Measurements from ENCODE around the gene TGFBR3.

DNA sequence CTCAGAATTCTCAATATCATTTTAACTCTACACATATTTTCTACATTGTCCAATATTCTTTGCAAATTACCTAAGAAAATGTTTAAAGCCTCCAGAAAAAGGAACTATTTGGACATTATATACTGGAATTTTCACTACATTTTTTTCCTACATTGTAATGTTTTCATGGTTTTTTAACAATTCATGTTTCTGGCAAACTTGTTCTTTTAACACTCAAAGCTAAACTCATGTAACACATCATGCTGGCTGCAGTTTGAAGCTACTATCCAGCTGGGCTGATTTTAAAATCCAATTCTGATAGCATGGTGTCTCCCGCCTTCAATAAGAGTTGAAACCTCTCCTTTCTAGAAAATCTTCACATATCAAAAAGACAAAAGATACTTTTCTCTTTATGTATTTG is 52.0 kb downstream of the TGFBR3 start:
- TF ChIP-seq, protein P1, sequence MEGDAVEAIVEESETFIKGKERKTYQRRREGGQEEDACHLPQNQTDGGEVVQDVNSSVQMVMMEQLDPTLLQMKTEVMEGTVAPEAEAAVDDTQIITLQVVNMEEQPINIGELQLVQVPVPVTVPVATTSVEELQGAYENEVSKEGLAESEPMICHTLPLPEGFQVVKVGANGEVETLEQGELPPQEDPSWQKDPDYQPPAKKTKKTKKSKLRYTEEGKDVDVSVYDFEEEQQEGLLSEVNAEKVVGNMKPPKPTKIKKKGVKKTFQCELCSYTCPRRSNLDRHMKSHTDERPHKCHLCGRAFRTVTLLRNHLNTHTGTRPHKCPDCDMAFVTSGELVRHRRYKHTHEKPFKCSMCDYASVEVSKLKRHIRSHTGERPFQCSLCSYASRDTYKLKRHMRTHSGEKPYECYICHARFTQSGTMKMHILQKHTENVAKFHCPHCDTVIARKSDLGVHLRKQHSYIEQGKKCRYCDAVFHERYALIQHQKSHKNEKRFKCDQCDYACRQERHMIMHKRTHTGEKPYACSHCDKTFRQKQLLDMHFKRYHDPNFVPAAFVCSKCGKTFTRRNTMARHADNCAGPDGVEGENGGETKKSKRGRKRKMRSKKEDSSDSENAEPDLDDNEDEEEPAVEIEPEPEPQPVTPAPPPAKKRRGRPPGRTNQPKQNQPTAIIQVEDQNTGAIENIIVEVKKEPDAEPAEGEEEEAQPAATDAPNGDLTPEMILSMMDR (conservative IDR thresholded peaks at IDR 0.05; ENCODE audit: low read depth, low read length), result no peak
- TF ChIP-seq EZH2 (IDR thresholded peaks at IDR 0.05; ENCODE audit: borderline replicate concordance, low read depth, low read length, poor library complexity, severe bottlenecking), result no peak

Measured in A673 (cell line).